DND-41 (cell line): ENCODE data around the gene SLC14A1.
"Not testable (repeated sequence)": the region's sequence is repeated elsewhere in the genome, so short reads cannot be mapped to it uniquely, and the experiment has no call there.

ENCODE experiments used
- ATAC-seq: fragments of 200-7000 bp; cut with Tn5 transposase; 3 replicates; pipeline ENCODE4 v1.9.1; 2021; ENCODE audit warnings: low read depth; ENCODE audit not compliant: insufficient read depth
- DNase-seq: peaks from one replicate; pipeline ENCODE4 v3.0.0-alpha.2; 2020
- H2AFZ ChIP-seq: 2 replicates; pipeline ENCODE4 v1.6.0; 2012; ENCODE audit warnings: low read depth, low read length
- H3K27ac ChIP-seq: 2 replicates; pipeline ENCODE4 v1.5.1; 2012; ENCODE audit warnings: low read length, inconsistent platforms
- H3K27me3 ChIP-seq: fragments of 200-600 bp; sonication (generic); 2 replicates; pipeline ENCODE4 v1.6.0; 2012; ENCODE audit warnings: low read length, mild to moderate bottlenecking, inconsistent platforms; ENCODE audit not compliant: insufficient read depth, poor library complexity
- H3K36me3 ChIP-seq: 2 replicates; pipeline ENCODE4 v1.5.1; 2012; ENCODE audit warnings: low read length, inconsistent platforms; ENCODE audit not compliant: insufficient read depth
- H3K4me1 ChIP-seq: 2 replicates; pipeline ENCODE4 v1.5.1; 2012; ENCODE audit warnings: mild to moderate bottlenecking, low read length; ENCODE audit not compliant: insufficient read depth
- H3K4me2 ChIP-seq: 2 replicates; pipeline ENCODE4 v1.6.0; 2012; ENCODE audit warnings: mild to moderate bottlenecking, moderate library complexity, low read length, inconsistent platforms; ENCODE audit not compliant: insufficient read depth
- H3K4me3 ChIP-seq, 2 experiments: fragments of 200-600 bp in 1 of 2; shearing (Covaris generic) in 1 of 2; 2 replicates each; pipeline ENCODE4 v1.5.1; 2012 to 2016; ENCODE audit warnings: inconsistent platforms in 2 of 2, low read length in 2 of 2, mild to moderate bottlenecking in 2 of 2, low read depth in 1 of 2, moderate library complexity in 1 of 2
- H3K79me2 ChIP-seq: 2 replicates; pipeline ENCODE4 v1.6.0; 2012; ENCODE audit warnings: low read length, inconsistent platforms; ENCODE audit not compliant: insufficient read depth
- H3K9ac ChIP-seq: 2 replicates; pipeline ENCODE4 v1.6.0; 2012; ENCODE audit warnings: low read depth, mild to moderate bottlenecking, inconsistent platforms, low read length, moderate library complexity
- H3K9me3 ChIP-seq: 2 replicates; pipeline ENCODE4 v1.5.1; 2012; ENCODE audit warnings: low read length, moderate library complexity, mild to moderate bottlenecking, inconsistent platforms; ENCODE audit not compliant: insufficient read depth, severe bottlenecking
- H4K20me1 ChIP-seq: 2 replicates; pipeline ENCODE4 v1.6.0; 2012; ENCODE audit warnings: low read length; ENCODE audit not compliant: insufficient read depth
- CTCF ChIP-seq: IDR thresholded peaks from 2 replicates; pipeline ENCODE4 v1.5.1; 2012; ENCODE audit warnings: borderline replicate concordance, low read length, moderate library complexity, mild to moderate bottlenecking; ENCODE audit not compliant: poor library complexity, severe bottlenecking; ENCODE audit errors: extremely low read depth
- EZH2 ChIP-seq: IDR thresholded peaks from 3 replicates; pipeline ENCODE4 v1.6.1; 2012; ENCODE audit warnings: borderline replicate concordance, low read depth, mild to moderate bottlenecking, moderate library complexity, low read length, inconsistent platforms; ENCODE audit not compliant: severe bottlenecking

Gene SLC14A1

GRCh38 chr18:45757005-45757404 lies 33.0 kb downstream of the SLC14A1 start:
- Histone ChIP-seq H4K20me1 (no peaks in the 10 kb centered on the region), H3K36me3 (no peaks in the 10 kb centered on the region), H3K4me1 (peaks cover 2% of the 10 kb centered on the region; the same call in 1 of the 2 replicates), H3K79me2 (no peaks in the 10 kb centered on the region), H3K27me3 (no peaks in the 10 kb centered on the region), H3K27ac (no peak overlapping the region), H2AFZ (no peak overlapping the region), H3K4me3 (no peak overlapping the region), H3K9me3 (no peaks in the 10 kb centered on the region), H3K9ac (no peak overlapping the region), H3K4me2 (no peak overlapping the region)
- ATAC-seq (no peak), DNase-seq (no peak)
- TF ChIP-seq EZH2 (no peak), CTCF (no peak)

- not testable (repeated sequence) for DNase-seq, H3K27me3 ChIP-seq, ATAC-seq, H3K36me3 ChIP-seq, H4K20me1 ChIP-seq, H3K9me3 ChIP-seq, H3K27ac ChIP-seq, H3K4me3 ChIP-seq, H3K4me2 ChIP-seq, H3K4me1 ChIP-seq, H2AFZ ChIP-seq, H3K9ac ChIP-seq, H3K79me2 ChIP-seq
Measured at GRCh38 chr18:45757644-45758043, 33.7 kb downstream of the SLC14A1 start.

- H3K4me1 ChIP-seq, result peaks cover 2% of the 10 kb centered on the region; the same call in 1 of the 2 replicates
- ATAC-seq, result no peak
- no peaks in the 10 kb centered on the region for H3K27me3 ChIP-seq
- no peak for DNase-seq
- no peak overlapping the region for H2AFZ ChIP-seq
- no peak overlapping the region for H3K27ac ChIP-seq
- no peaks in the 10 kb centered on the region for H3K36me3 ChIP-seq
- no peaks in the 10 kb centered on the region for H3K9me3 ChIP-seq
- H4K20me1 ChIP-seq, result no peaks in the 10 kb centered on the region
- H3K79me2 ChIP-seq, result no peaks in the 10 kb centered on the region
- no peak overlapping the region for H3K9ac ChIP-seq
- H3K4me3 ChIP-seq, result no peak overlapping the region
- H3K4me2 ChIP-seq, result no peak overlapping the region
- TF ChIP-seq CTCF (no peak), EZH2 (no peak)
Measured at GRCh38 chr18:45760462-45761036, 36.6 kb downstream of the SLC14A1 start.

- ATAC-seq, result no peak
- no peak overlapping the region for H3K27ac ChIP-seq
- no peaks in the 10 kb centered on the region for H3K36me3 ChIP-seq
- no peak overlapping the region for H2AFZ ChIP-seq
- peaks cover 2% of the 10 kb centered on the region; the same call in 1 of the 2 replicates for H3K4me1 ChIP-seq
- no peak for DNase-seq
- H3K4me3 ChIP-seq, result no peak overlapping the region
- H3K9ac ChIP-seq, result no peak overlapping the region
- H4K20me1 ChIP-seq, result no peaks in the 10 kb centered on the region
- no peaks in the 10 kb centered on the region for H3K79me2 ChIP-seq
- TF ChIP-seq CTCF (no peak), EZH2 (no peak)
- no peaks in the 10 kb centered on the region for H3K27me3 ChIP-seq
- no peaks in the 10 kb centered on the region for H3K9me3 ChIP-seq
- H3K4me2 ChIP-seq, result no peak overlapping the region
Measured at GRCh38 chr18:45761512-45762114, 37.6 kb downstream of the SLC14A1 start.
